ENCODE results near the gene ZC3H8. TPM values are rescaled to one million over a fixed set of nuclear protein-coding genes. Genes with fewer than 3 reads are reported as not detected.
A peak's percentile ranks its signal among the peaks of the same experiment; 100 is the strongest.

Gene ZC3H8
- polyA plus RNA-seq, 2 of the 4 experiments (the other 2 are of a cell fraction): 13.2 to 20.2 TPM

DNA sequence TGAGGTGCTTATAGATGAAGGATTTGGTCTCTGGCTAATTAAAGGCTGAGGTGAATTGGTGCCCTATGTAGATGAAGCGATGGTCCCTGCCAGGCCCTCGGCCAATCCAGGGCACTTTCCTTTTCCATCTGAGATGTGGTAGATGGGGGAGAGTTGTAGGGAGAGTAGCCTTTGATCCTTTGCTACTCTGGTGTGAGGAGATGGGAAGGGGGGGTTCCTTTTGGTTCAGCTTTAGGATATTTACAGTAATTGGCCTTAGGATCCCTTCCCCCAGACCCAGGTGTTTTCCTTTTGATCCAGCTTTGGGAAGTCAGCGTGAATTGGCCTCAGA lies 5.4 kb upstream of the ZC3H8 start:
- ATAC-seq (no peak; a peak in 1 of 6 replicates), FAIRE-seq (no peak), DNase-seq (ENCODE audit: low read depth in 1 of 2, low spot score in 1 of 2) (no peak)
- H3K4me3 ChIP-seq: no peak overlapping the region
- no peak overlapping the region for H3K27ac ChIP-seq
- TF ChIP-seq FOSB (CRISPR knock-in tag; IDR thresholded peaks at IDR 0.05) (no peak), ATOH8 (CRISPR knock-in tag; IDR thresholded peaks at IDR 0.05; ENCODE audit: low read depth) (no peak), NPAS2 (CRISPR knock-in tag; IDR thresholded peaks at IDR 0.05; ENCODE audit: borderline replicate concordance) (no peak), ZSCAN20 (CRISPR knock-in tag; IDR thresholded peaks at IDR 0.05) (no peak), RFX5 (IDR thresholded peaks at IDR 0.05) (no peak)
- H3K4me1 ChIP-seq: no peaks in the 10 kb centered on the region
- H3K4me2 ChIP-seq: no peak overlapping the region
- 100% methylated on average over 3 of the region's 3 CpGs for WGBS (ENCODE audit: missing lambda C conversion rate)
- POLR2A ChIA-PET: no interaction called here
- CTCF ChIA-PET: interaction anchor here (0.7 to 3.0 kb wide), 14 partner anchors 10 to 466 kb away, joined by 3 to 15 read pairs (median 6); no protein-coding TSS in a partner anchor
- H3K9me3 ChIP-seq: peaks cover 9% of the 10 kb centered on the region

DNA sequence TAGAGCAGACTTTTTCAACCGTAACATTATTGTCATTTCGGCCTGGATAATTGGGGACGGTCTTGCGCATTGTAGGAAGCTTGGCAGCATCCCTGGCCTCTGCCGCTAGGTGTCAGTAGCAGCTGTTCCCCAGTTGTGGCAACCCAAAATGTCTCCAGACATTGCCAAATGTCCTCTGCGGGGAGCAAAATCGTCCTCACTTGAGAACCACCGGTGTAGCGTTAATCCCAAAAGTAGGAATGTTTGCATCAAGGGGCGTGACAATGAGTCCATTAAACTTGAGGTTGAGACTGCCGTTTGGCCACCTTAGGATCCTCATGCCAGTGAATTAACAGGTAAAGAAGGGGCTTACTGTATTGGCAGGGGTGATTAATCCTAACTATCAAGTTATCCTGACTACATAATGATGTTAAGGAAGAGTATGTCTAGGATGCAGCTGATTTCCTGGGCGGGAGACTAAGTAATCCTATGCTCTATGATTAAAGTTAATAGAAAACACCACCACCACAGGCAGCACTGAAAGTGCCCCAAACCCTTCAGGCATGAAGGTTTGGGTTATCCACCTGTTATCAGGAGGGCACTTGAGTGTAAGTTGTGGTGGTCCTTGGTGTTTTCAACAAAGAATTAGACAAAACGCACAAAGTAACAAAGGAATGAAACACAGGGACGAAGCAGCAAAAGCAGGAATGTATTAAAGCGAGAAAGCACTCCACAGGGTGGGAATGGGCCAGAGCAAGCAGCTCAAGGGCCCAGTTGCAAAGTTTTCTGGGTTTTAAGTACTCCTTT lies 4.9 kb upstream of the ZC3H8 start:
- CTCF ChIA-PET: interaction anchor here (0.7 to 3.0 kb wide), 28 partner anchors 9 to 706 kb away, joined by 3 to 15 read pairs (median 4); no protein-coding TSS in a partner anchor
- H3K4me3 ChIP-seq: no peak overlapping the region
- POLR2A ChIA-PET: interaction anchor here (0.6 kb wide), 1 partner anchor 174 kb away, joined by 4 read pairs; the partner anchor contains the start of gene RGPD8

More for the DNA sequence above, 4.9 kb upstream of the ZC3H8 start:
- Histone ChIP-seq H3K27ac (0 out of 6 replicates have a peak overlapping the region, but pooled peaks of 1 of the 2 experiments have one; percentile 38), H3K4me1 (no peaks in the 10 kb centered on the region), H3K9me3 (peaks cover 9% of the 10 kb centered on the region), H3K4me2 (peak overlapping the region; percentile 63)
- ATAC-seq: peak; percentile 74 to 77
- WGBS (ENCODE audit: missing lambda C conversion rate): 17% methylated on average over 15 of the region's 15 CpGs
- no peak for FAIRE-seq
- peak; percentile 44 to 80 for DNase-seq (ENCODE audit: low read depth in 1 of 2, low spot score in 1 of 2)
- 0 out of 2 replicates have a peak, but pooled peaks have one; percentile 6 for TF ChIP-seq ZC3H11A (IDR thresholded peaks at IDR 0.05)
- TF ChIP-seq RAD21 (conservative IDR thresholded peaks at IDR 0.05 in 1 of 2, IDR thresholded peaks at IDR 0.05 in 1 of 2): peak; percentile 88 to 89
- TF ChIP-seq SMC3 (IDR thresholded peaks at IDR 0.05): peak; percentile 89
- no peak for TF ChIP-seq GATA3 (IDR thresholded peaks at IDR 0.05; ENCODE audit: borderline replicate concordance)
- TF ChIP-seq REST (IDR thresholded peaks at IDR 0.05): no peak
- TF ChIP-seq ESRRA (IDR thresholded peaks at IDR 0.05; ENCODE audit: borderline replicate concordance, low read length): 0 out of 2 replicates have a peak, but pooled peaks have one; percentile 5
- TF ChIP-seq NPAS2 (CRISPR knock-in tag; IDR thresholded peaks at IDR 0.05; ENCODE audit: borderline replicate concordance): no peak
- peak; percentile 40 to 62; a peak in 3 of 4 replicates for TF ChIP-seq CEBPB (IDR thresholded peaks at IDR 0.05)
- TF ChIP-seq CTCF (IDR thresholded peaks at IDR 0.05): peak; percentile 92

All from A549 (cell line).